ENCODE results near the gene RCBTB1.

GRCh38 chr13:49560270-49561061 is 24.9 kb downstream of the RCBTB1 start:
- TF ChIP-seq, protein P1, sequence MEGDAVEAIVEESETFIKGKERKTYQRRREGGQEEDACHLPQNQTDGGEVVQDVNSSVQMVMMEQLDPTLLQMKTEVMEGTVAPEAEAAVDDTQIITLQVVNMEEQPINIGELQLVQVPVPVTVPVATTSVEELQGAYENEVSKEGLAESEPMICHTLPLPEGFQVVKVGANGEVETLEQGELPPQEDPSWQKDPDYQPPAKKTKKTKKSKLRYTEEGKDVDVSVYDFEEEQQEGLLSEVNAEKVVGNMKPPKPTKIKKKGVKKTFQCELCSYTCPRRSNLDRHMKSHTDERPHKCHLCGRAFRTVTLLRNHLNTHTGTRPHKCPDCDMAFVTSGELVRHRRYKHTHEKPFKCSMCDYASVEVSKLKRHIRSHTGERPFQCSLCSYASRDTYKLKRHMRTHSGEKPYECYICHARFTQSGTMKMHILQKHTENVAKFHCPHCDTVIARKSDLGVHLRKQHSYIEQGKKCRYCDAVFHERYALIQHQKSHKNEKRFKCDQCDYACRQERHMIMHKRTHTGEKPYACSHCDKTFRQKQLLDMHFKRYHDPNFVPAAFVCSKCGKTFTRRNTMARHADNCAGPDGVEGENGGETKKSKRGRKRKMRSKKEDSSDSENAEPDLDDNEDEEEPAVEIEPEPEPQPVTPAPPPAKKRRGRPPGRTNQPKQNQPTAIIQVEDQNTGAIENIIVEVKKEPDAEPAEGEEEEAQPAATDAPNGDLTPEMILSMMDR (IDR thresholded peaks at IDR 0.05) = peak in 4 of 6 experiments; percentile 5 to 14 (median 8)
- TF ChIP-seq POLR2A (IDR thresholded peaks at IDR 0.05) = no peak
